Stimulated activated memory B cell treated with anti-CD40 and anti-IgM and Interleukin-4, amounts not matched to agents 10 μg/mL and 1 μg/mL and 100 μg/mL, for 72 hours (primary cell): ENCODE data around the gene CARS2.

Source experiments
- ATAC-seq: fragments of 150-1000 bp; cut with Tn5 transposase; 2 replicates; pipeline ENCODE4 v1.10.0; 2021
- H3K27ac Mint-ChIP-seq: one replicate; pipeline ENCODE4 v1.8.0; 2022; ENCODE audit warnings: mild to moderate bottlenecking, mixed read lengths
- H3K27me3 Mint-ChIP-seq: one replicate; pipeline ENCODE4 v1.8.0; 2022; ENCODE audit warnings: mixed read lengths
- H3K36me3 Mint-ChIP-seq: one replicate; pipeline ENCODE4 v1.8.0; 2022; ENCODE audit warnings: mixed read lengths
- H3K4me1 Mint-ChIP-seq: one replicate; pipeline ENCODE4 v1.8.0; 2022; ENCODE audit warnings: mixed read lengths
- H3K4me3 Mint-ChIP-seq: one replicate; pipeline ENCODE4 v1.8.0; 2022; ENCODE audit warnings: mild to moderate bottlenecking, moderate library complexity, mixed read lengths
- H3K9me3 Mint-ChIP-seq: one replicate; pipeline ENCODE4 v1.8.0; 2022; ENCODE audit warnings: mixed read lengths

Gene CARS2

DNA sequence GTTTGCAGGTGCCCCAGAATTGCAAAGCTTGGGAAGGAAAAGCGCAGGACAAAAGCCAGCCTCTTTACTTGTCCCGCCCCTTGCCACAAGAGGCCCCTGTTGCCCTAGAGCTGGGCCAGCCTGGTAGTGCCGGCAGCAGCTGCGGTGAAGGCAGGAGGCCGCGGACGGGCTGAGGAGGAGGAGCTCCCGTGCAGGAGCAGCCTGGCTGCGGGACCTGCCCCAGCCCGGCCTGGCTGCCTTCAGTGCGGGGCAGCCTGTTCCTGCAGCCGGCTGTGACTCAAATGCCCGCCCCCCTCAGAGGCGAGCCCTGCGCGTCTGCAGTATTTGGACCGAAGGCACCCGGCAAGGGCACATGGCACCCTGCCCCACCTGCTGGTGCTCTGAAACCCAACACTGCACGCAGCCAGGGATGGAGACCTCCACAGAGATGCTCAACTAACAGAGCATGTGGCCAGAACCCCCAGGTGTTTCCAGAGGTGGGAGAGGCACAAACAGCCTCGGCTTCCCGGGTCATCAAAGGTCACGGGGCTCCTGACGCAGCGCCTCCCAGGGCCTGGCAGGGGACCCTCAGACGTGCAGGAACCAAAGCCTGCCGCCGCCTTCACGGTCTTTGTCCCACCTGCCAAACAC, 60.9 kb downstream of the CARS2 start:
- peak; percentile 90 for ATAC-seq
- Mint-ChIP-seq H3K27me3 (no peaks in the 10 kb centered on the region), H3K9me3 (no peaks in the 10 kb centered on the region), H3K36me3 (peaks cover 44% of the 10 kb centered on the region), H3K4me3 (no peak overlapping the region), H3K4me1 (peaks cover 35% of the 10 kb centered on the region), H3K27ac (no peak overlapping the region)

DNA sequence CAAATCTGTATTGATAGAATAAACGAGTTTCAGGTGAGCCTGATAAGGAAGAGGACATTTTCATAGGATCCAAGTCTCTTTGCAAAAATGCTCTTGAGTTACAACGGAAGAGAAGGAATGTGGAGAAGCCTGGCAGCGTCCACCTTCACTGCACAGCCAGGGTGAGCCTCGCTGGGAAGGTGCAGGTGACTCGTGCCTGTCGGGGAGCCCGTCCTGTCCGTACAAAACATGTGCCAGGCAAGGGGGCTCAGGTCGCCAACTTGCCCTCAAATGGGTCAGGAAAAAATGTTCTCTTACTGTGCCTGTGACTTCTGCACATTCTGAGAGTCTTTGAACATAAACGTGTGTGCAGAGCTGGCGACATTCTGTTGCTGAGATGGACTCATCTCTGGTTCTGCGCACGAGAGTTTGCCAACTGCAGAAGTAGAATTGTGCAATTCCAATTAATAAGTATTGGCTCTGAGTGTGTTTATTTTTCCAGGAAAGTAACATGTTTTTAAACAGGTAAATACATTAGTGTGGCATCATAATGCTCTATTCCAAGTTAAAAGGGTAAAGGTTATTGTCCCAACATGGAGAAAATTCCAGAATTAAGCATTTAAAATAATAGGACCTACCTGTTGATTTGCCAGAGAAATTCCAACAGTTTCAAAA, 62.0 kb downstream of the CARS2 start:
- H3K9me3 Mint-ChIP-seq: no peaks in the 10 kb centered on the region
- H3K36me3 Mint-ChIP-seq: peaks cover 46% of the 10 kb centered on the region
- no peaks in the 10 kb centered on the region for H3K27me3 Mint-ChIP-seq
- ATAC-seq: no peak
- no peak overlapping the region for H3K4me3 Mint-ChIP-seq
- no peak overlapping the region for H3K27ac Mint-ChIP-seq
- peaks cover 28% of the 10 kb centered on the region for H3K4me1 Mint-ChIP-seq

DNA sequence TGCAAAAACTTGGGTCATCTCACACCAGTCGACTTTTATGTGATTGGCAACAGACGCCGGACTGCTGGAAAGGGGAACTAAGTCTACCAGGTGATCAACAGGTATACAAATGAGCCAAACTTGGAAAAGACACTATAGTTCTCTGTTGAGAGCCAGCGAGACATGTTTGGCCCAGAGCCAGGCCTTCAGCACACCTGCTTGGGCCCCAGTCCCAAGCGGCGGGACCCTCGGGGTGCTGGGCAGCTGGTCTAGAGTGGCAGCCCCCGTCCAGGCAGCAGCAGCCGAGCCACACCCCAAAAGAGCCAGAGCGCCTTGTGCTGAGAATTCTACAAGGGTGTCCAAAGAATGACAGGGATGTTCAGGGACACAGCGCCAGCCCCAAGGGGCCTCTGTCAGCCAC, 62.6 kb downstream of the CARS2 start:
- no peak for ATAC-seq
- Mint-ChIP-seq H3K27me3 (no peaks in the 10 kb centered on the region), H3K9me3 (no peaks in the 10 kb centered on the region), H3K4me1 (peaks cover 27% of the 10 kb centered on the region), H3K36me3 (peaks cover 46% of the 10 kb centered on the region), H3K4me3 (no peak overlapping the region), H3K27ac (no peak overlapping the region)

DNA sequence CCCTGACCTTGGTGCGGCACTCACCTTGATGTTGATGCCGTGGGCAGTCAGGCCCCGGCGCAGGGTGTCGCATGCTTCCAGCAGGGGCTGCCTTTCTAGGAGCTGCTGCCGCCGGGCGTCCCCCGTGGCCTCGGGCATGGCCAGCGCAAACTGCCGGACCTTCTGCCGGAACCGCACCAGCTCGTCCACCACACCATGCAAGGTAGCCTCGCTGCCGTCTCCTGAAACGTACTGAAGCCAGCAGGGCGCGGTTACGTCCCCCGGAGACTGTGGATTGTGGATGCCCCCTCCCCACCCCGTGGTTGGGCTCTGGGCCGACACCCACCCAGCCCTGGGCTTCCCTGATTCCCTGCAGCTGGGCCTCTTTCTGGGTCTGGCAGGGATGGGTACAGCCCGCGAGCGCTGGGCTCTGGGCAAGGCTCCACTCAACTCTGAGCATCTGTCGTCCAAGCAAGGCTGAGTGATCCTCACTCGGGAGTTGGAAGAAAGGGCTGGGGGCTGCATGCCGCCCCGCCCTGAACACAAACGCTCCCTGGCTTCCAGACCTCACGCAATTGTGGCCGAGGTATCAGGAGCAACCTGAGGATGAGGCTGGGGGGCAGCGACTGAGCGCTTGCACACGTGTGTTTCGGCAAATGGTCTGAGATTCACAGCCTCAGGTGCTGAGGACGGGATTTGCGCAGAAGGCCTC, 63.5 kb downstream of the CARS2 start:
- Mint-ChIP-seq H3K4me1 (peaks cover 27% of the 10 kb centered on the region), H3K27ac (no peak overlapping the region), H3K36me3 (peaks cover 49% of the 10 kb centered on the region), H3K9me3 (no peaks in the 10 kb centered on the region), H3K4me3 (no peak overlapping the region), H3K27me3 (no peaks in the 10 kb centered on the region)
- ATAC-seq: no peak

DNA sequence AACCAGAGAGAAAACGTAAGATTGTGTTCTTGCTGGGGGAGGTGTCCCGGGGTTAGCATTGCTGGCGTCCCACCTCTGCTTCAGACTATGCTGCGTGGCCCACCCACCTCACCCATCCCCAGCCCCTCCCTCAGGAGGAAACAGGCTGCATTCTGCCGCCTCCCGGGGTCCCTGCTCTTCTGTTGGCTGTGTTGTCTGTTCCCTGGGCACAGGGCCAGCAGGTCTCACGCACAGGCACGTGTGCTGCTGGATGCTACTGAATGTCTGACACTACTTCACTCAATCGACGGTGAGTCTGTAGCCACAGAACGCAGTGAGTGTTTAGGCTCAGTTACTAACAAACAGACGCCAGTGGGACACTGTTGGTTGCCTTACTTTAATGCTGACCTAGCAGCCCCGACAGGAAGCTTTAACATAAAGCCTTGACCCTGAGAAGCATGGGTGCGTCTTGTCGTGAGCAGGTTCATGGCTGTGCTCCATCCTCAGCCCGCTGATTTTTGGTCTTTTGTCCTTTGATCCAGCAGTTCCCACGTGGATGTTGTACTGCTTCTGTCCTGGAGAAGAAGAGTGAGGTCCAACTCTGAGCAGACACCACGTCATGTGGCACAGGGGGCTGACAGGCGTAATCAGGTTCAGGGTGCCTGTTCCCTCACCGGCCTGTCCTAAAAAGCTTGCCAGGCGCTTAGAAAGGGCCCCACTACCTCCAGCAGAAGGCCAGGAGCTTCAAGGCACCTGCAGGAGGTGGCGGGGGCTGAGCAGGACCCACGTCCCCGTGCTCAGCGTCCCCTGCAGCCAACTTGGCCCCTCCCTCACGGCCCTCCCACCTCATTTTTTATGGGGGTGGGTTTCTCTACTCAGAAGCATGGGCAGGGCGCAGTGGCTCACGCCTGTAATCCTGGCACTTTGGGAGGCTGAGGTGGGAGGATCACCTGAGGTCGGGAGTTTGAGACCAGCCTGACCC, 64.6 kb downstream of the CARS2 start:
- Mint-ChIP-seq H3K4me1 (peaks cover 27% of the 10 kb centered on the region), H3K4me3 (no peak overlapping the region), H3K27me3 (no peaks in the 10 kb centered on the region), H3K36me3 (peaks cover 56% of the 10 kb centered on the region), H3K9me3 (no peaks in the 10 kb centered on the region), H3K27ac (no peak overlapping the region)
- ATAC-seq: no peak

DNA sequence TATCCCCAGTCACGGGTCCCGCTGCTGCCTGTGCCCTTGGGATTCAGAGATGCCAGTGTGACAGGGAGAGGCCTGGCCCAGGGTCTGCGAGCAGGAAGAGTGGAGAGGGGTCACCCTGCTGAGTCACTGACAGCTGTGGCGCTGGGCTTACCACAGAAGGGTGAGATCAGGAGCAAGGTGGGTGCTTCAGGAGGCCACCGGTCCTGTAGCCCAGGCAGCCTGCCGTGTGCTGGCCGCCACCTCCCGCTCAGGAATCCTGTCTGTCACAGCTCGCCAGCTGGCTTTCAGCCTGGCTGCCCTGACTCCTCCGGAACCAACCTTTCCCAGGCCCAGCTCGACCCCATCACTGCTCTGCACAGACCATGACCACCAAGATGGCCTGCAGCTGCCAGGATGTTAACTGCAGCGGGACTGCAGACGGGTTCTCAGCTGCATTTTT, 65.3 kb downstream of the CARS2 start:
- H3K4me1 Mint-ChIP-seq: peaks cover 27% of the 10 kb centered on the region
- H3K27ac Mint-ChIP-seq: peak overlapping the region; percentile 46
- no peak for ATAC-seq
- no peak overlapping the region for H3K4me3 Mint-ChIP-seq
- peaks cover 56% of the 10 kb centered on the region for H3K36me3 Mint-ChIP-seq
- no peaks in the 10 kb centered on the region for H3K9me3 Mint-ChIP-seq
- no peaks in the 10 kb centered on the region for H3K27me3 Mint-ChIP-seq

DNA sequence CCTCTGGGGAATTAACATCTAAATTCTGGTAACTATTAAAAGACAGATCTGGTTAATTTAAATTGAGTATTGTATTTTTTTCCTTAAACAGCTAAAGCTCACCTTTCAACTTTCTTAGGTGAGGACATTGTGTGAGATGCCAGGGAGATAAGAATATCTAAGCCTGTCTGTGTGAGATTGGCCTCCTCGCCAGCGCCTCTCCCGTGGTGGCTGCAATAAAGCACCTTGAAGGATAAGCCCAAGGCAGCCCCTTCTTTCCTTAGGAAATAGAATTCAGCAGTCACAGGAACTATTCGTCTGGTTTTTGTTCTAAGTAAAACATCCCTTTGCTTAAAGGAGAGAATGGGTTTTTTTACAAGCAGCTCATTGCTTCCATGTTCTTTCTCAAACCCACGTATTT, 66.0 kb downstream of the CARS2 start:
- no peaks in the 10 kb centered on the region for H3K9me3 Mint-ChIP-seq
- no peak for ATAC-seq
- H3K4me1 Mint-ChIP-seq: peaks cover 20% of the 10 kb centered on the region
- no peaks in the 10 kb centered on the region for H3K27me3 Mint-ChIP-seq
- peaks cover 62% of the 10 kb centered on the region for H3K36me3 Mint-ChIP-seq
- no peak overlapping the region for H3K4me3 Mint-ChIP-seq
- peak overlapping the region; percentile 46 for H3K27ac Mint-ChIP-seq

DNA sequence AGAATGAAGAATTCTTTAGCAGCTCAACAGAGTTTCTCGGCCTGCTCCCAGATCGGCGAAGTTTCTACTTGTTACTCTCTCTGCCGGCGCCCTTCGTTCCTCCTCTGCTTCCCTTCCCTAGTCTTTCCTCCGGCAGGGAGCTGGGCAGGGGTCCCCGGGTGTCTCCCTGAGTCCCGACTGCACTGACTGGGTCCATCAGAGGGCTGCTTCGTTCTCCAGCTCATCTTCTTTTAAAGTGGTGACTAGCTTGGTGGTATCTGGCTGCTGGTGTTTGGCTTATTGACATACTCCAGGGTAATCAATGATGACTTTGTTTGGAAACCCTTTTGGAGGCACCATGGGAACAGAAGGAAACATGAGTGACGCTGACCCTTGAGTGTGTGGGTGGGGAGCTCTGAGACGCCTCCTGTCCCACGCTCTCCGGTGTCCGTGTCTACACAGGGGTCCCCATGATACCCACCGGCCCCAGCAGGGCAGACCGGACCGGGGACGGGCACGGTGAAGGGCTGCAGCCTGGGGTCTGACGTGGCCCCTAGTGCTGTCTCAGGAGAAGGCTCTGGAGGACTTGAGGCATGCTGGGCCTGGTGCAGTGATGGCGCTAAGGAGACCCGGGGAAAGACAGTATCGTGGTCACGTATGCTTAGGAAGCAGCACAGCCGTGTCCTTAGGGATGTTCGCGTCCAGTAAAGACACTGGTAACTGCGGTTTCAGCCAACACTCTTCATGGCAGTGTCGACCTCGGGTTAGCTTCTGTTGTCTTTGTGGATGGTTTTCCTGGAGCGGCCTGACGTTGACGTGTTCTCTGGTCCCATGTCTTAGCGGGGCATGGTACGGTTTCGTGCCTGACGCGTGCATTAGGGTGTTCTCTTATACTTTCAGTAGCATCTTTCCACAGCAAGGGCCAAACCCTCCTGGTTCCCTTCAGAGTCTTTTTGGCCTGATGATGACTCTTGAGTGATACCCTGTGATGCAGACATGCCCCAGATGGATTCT, 66.8 kb downstream of the CARS2 start:
- ATAC-seq: no peak
- Mint-ChIP-seq H3K36me3 (peaks cover 70% of the 10 kb centered on the region), H3K4me3 (no peak overlapping the region), H3K27ac (peak overlapping the region; percentile 46), H3K27me3 (no peaks in the 10 kb centered on the region), H3K9me3 (no peaks in the 10 kb centered on the region), H3K4me1 (peaks cover 13% of the 10 kb centered on the region)

DNA sequence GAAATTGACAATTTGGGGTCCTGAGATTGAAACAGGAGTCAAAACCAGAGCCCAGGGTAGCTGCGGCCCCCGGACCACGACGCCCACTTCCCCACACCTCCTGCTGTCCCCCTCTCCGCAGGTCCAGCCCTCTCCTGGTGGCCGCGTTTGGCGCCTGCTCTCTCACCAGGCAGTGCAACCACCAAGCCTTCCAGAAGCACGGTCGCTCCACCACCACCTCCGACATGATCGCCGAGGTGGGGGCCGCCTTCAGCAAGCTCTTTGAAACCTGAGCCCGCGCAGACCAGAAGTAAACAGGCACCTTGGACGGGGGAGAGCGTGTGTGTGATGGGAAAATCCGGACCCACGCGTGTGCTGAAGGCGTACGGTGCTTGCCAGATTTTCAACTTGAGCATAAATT, 67.7 kb downstream of the CARS2 start:
- H3K27ac Mint-ChIP-seq: peak overlapping the region; percentile 53
- no peak overlapping the region for H3K4me3 Mint-ChIP-seq

DNA sequence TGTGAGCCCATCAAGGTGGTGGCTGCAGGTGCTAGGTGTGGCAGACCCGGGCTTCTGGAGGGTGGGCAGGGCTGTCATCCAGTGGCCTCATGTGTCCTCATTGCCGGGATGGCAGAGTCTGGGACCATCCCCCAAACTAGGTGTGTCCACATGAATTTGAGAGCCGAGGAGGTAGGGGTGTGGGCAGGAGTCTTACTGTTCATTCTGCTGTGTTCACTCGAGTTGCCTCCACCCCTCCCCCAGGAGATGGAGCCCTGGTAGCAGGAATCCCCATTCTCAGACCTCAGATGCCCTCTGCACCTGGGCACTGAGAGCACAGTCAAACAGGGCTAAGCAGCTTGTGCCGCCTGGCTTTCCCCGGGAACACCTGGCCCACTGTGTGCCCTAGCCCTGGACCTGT, 68.2 kb downstream of the CARS2 start:
- no peak for ATAC-seq

More for the DNA sequence above, 67.7 kb downstream of the CARS2 start:
- no peak for ATAC-seq
- Mint-ChIP-seq H3K9me3 (no peaks in the 10 kb centered on the region), H3K27me3 (no peaks in the 10 kb centered on the region), H3K36me3 (peaks cover 66% of the 10 kb centered on the region), H3K4me1 (peaks cover 9% of the 10 kb centered on the region)

DNA sequence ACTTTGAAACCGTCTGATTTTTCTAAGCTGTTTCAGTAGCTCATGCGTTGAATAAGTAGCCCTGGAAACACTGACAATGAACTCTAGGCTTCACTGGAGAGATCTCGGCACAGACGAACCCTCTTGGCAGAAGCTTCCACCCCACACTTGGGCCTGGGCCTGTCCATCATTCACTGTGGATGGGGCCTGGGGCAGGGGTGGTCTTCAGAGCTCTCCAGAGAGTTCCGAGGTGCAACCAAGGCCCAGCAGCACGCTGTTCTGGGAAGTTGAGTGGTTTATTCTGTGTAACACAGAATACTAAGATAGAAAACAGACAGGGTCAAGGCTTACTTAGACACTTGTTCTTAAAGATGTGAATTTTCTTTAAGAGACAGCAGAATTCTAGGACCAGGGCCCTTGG, 68.6 kb downstream of the CARS2 start:
- Mint-ChIP-seq H3K27me3 (no peaks in the 10 kb centered on the region), H3K27ac (peak overlapping the region; percentile 53), H3K36me3 (peaks cover 67% of the 10 kb centered on the region), H3K9me3 (no peaks in the 10 kb centered on the region), H3K4me1 (peaks cover 6% of the 10 kb centered on the region), H3K4me3 (no peak overlapping the region)
- no peak for ATAC-seq

More for the DNA sequence above, 68.2 kb downstream of the CARS2 start:
- H3K36me3 Mint-ChIP-seq: peaks cover 65% of the 10 kb centered on the region
- H3K4me1 Mint-ChIP-seq: peaks cover 6% of the 10 kb centered on the region
- no peak overlapping the region for H3K4me3 Mint-ChIP-seq
- H3K27ac Mint-ChIP-seq: peak overlapping the region; percentile 53
- no peaks in the 10 kb centered on the region for H3K9me3 Mint-ChIP-seq
- no peaks in the 10 kb centered on the region for H3K27me3 Mint-ChIP-seq

DNA sequence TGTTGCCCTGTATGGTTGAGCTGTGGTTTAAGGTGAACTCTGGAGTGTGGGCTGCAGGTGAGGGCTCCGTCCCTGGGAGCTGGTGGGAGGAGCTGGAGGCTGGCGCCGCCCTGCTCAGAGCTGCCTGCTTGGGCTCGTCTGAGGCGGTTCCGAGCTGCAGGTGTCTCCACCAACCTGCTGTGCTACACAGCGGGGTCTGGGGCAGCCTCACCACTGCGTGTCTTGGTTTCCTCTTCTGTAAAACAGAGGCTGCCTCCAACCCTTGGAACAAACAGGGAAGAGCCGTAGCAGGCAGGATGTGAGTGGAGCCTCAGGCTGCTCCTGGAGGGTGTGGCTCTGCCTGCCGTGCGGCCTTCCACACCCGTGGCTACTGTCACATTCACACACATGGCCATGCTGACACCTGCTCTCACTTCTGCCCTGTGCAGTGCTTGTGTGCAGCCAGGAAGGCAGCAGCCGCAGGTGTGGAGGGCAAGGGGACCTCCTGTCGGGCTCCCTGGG, 69.2 kb downstream of the CARS2 start:
- Mint-ChIP-seq H3K9me3 (no peaks in the 10 kb centered on the region), H3K27ac (no peak overlapping the region), H3K4me3 (no peak overlapping the region), H3K36me3 (peaks cover 71% of the 10 kb centered on the region), H3K4me1 (peaks cover 6% of the 10 kb centered on the region), H3K27me3 (no peaks in the 10 kb centered on the region)
- no peak for ATAC-seq

DNA sequence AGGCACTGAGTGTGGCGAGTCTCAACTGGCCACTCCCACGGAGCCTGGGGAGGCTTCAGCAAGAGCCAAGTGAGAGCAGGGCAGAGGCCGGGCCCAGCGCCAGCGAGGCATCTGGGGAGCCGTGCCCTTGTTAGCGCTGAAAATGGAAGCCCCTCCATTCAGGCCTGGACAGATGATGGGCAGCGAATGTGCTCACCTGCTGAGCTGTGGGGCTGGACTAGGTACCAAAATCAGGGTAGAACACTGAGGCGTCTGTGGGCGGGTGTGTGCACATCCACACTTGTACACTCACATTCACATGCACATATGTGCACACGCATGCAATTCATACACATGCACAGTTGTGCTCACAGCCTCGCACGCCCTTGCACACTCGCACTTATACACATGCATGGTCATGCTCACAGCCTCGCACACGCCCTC, 69.9 kb downstream of the CARS2 start:
- no peaks in the 10 kb centered on the region for H3K27me3 Mint-ChIP-seq
- ATAC-seq: no peak
- H3K9me3 Mint-ChIP-seq: no peaks in the 10 kb centered on the region
- H3K27ac Mint-ChIP-seq: no peak overlapping the region
- peaks cover 6% of the 10 kb centered on the region for H3K4me1 Mint-ChIP-seq
- H3K36me3 Mint-ChIP-seq: peaks cover 68% of the 10 kb centered on the region
- H3K4me3 Mint-ChIP-seq: no peak overlapping the region
